OCI-LY1 (cell line): Measurements from ENCODE around the gene MAGI1.

ENCODE experiments used
- H2AFZ ChIP-seq: fragments of 200-600 bp; sonication (generic), shearing (Covaris generic); 2 replicates; pipeline ENCODE4 v1.6.0; 2014; ENCODE audit warnings: antibody characterized with exemption, mild to moderate bottlenecking, low read length
- H3F3A ChIP-seq: fragments of 200-600 bp; sonication (generic), shearing (Covaris generic); 2 replicates; pipeline ENCODE4 v1.6.0; 2014; ENCODE audit warnings: mild to moderate bottlenecking, antibody characterized with exemption, low read length, moderate library complexity; ENCODE audit not compliant: insufficient read depth
- H3K27ac ChIP-seq: fragments of 200-600 bp; sonication (generic); 2 replicates; pipeline ENCODE4 v1.5.1; 2014; ENCODE audit warnings: low read length, mixed run types, mild to moderate bottlenecking, low read depth; ENCODE audit not compliant: poor library complexity, severe bottlenecking
- H3K27me3 ChIP-seq: fragments of 200-600 bp; sonication (generic); 2 replicates; pipeline ENCODE4 v1.6.0; 2014; ENCODE audit warnings: antibody characterized with exemption, mild to moderate bottlenecking, low read length, moderate library complexity; ENCODE audit not compliant: insufficient read depth
- H3K36me3 ChIP-seq: fragments of 200-600 bp; sonication (generic); 2 replicates; pipeline ENCODE4 v1.6.1; 2014; ENCODE audit warnings: mild to moderate bottlenecking, antibody characterized with exemption, low read length, moderate library complexity, mixed read lengths; ENCODE audit not compliant: insufficient read depth
- H3K4me1 ChIP-seq: fragments of 200-600 bp; sonication (generic); 2 replicates; pipeline ENCODE4 v1.5.1; 2014; ENCODE audit warnings: mild to moderate bottlenecking, low read length, moderate library complexity; ENCODE audit not compliant: insufficient read depth, severe bottlenecking
- H3K4me2 ChIP-seq: fragments of 200-600 bp; sonication (generic), shearing (Covaris generic); 2 replicates; pipeline ENCODE4 v1.6.1; 2014; ENCODE audit warnings: low read length
- H3K4me3 ChIP-seq: fragments of 200-600 bp; sonication (generic); 2 replicates; pipeline ENCODE4 v1.5.1; 2014; ENCODE audit warnings: low read length, low read depth, mild to moderate bottlenecking, mixed read lengths; ENCODE audit not compliant: poor library complexity, severe bottlenecking
- H3K79me2 ChIP-seq: fragments of 200-600 bp; shearing (Covaris generic); 2 replicates; pipeline ENCODE4 v1.6.1; 2016; ENCODE audit warnings: mixed run types, low read length, mixed read lengths; ENCODE audit not compliant: insufficient read depth
- H3K9ac ChIP-seq: fragments of 200-600 bp; sonication (generic), shearing (Covaris generic); 2 replicates; pipeline ENCODE4 v1.6.1; 2014; ENCODE audit warnings: mild to moderate bottlenecking, low read length, mixed read lengths
- H3K9me2 ChIP-seq: fragments of 200-600 bp; sonication (generic), shearing (Covaris generic); 2 replicates; pipeline ENCODE4 v1.6.1; 2014; ENCODE audit warnings: low read depth, mild to moderate bottlenecking, low read length, mixed read lengths
- H3K9me3 ChIP-seq: fragments of 200-600 bp; shearing (Covaris generic); 2 replicates; pipeline ENCODE4 v1.6.1; 2014; ENCODE audit warnings: low read length, mixed read lengths
- H4K20me1 ChIP-seq: fragments of 200-600 bp; sonication (generic), shearing (Covaris generic); 2 replicates; pipeline ENCODE4 v1.6.0; 2016; ENCODE audit warnings: mild to moderate bottlenecking, low read length; ENCODE audit not compliant: insufficient read depth
- CTCF ChIP-seq: fragments of 200-600 bp; sonication (generic), shearing (Covaris generic); IDR thresholded peaks from 2 replicates; pipeline ENCODE4 v1.5.1; 2017; ENCODE audit warnings: mild to moderate bottlenecking, antibody characterized with exemption, low read length, moderate library complexity, mixed read lengths
- EZH2 ChIP-seq: fragments of 200-600 bp; sonication (generic), shearing (Covaris generic); IDR thresholded peaks from 2 replicates; pipeline ENCODE4 v1.8.0; 2017; ENCODE audit warnings: borderline replicate concordance, mixed run types, mild to moderate bottlenecking, antibody characterized with exemption, low read length, moderate library complexity, mixed read lengths

Gene MAGI1

DNA sequence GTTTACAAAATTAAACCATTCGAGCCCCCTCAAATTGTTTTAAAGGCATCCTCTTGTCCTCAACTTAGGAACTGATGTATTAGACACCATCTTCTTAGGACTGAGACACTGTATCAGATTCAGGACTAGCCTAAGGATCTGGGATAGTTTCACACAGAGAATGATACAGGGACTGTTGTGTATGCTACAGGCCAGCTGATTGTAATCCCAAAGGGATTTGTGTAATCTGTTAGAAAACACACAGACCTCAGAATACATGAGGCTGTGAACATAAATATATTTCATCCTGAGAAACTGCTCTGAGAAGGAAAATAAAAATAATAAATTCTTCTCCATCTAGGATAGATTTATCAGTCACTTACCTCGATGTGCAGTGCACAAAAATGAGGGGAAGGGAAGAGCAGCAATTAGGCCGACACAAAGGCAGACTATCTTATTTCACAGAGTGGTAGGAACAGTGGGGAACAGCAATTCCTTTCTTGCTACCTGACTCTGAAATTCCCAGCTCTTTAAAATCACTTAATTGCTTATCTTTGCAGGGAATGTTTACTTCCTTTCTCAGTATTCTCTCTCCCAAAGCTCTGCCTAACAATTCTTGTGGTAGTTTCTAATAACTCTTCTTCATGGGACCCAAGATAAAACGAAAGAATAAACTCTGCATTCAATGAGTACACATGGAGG is 322.5 kb downstream of the MAGI1 start:
- Histone ChIP-seq H3F3A (no peaks in the 10 kb centered on the region), H3K9ac (no peak overlapping the region), H3K4me1 (no peaks in the 10 kb centered on the region), H3K4me3 (no peak overlapping the region), H2AFZ (no peak overlapping the region), H3K27ac (no peak overlapping the region), H3K36me3 (no peaks in the 10 kb centered on the region), H3K9me2 (no peaks in the 10 kb centered on the region), H3K9me3 (no peaks in the 10 kb centered on the region), H3K79me2 (no peaks in the 10 kb centered on the region), H3K27me3 (no peaks in the 10 kb centered on the region), H3K4me2 (no peak overlapping the region), H4K20me1 (no peaks in the 10 kb centered on the region)
- TF ChIP-seq CTCF (no peak), EZH2 (no peak)

DNA sequence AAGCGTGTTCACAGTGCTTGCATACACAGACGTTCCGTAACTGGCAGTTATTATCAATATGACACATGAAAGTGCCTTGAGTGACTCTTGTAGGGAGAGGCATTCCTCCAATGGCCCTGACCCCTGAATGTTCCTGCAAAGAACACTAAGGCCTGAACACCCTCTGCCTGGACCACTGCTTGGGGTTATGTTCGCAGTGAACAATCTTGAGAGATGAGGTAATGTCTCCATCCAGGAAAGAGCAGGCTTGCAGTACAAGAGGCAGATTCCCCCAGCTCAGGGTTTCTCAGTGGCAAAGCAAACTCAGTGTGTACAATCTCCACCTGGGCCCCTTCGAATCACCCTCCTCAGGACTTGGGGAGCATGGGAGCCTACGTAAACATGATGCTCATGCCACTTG is 324.6 kb downstream of the MAGI1 start:
- H3K9me3 ChIP-seq = no peaks in the 10 kb centered on the region
- no peak overlapping the region for H3K27ac ChIP-seq
- H3K79me2 ChIP-seq = no peaks in the 10 kb centered on the region
- H3K4me2 ChIP-seq = no peak overlapping the region
- H3F3A ChIP-seq = no peaks in the 10 kb centered on the region
- H3K9ac ChIP-seq = no peak overlapping the region
- no peaks in the 10 kb centered on the region for H3K27me3 ChIP-seq
- no peak for TF ChIP-seq CTCF
- no peak for TF ChIP-seq EZH2
- no peak overlapping the region for H2AFZ ChIP-seq
- no peaks in the 10 kb centered on the region for H3K4me1 ChIP-seq
- no peaks in the 10 kb centered on the region for H3K36me3 ChIP-seq
- no peaks in the 10 kb centered on the region for H4K20me1 ChIP-seq
- no peak overlapping the region for H3K4me3 ChIP-seq
- no peaks in the 10 kb centered on the region for H3K9me2 ChIP-seq

GRCh38 chr3:65713016-65713415 is 325.7 kb downstream of the MAGI1 start:
- no peak for TF ChIP-seq EZH2
- TF ChIP-seq CTCF = no peak
- H3K4me3 ChIP-seq = no peak overlapping the region
- H3K4me1 ChIP-seq = no peaks in the 10 kb centered on the region
- no peak overlapping the region for H2AFZ ChIP-seq
- no peaks in the 10 kb centered on the region for H3K79me2 ChIP-seq
- H4K20me1 ChIP-seq = no peaks in the 10 kb centered on the region
- H3K9me3 ChIP-seq = no peaks in the 10 kb centered on the region
- no peak overlapping the region for H3K9ac ChIP-seq
- H3K9me2 ChIP-seq = no peaks in the 10 kb centered on the region
- no peaks in the 10 kb centered on the region for H3F3A ChIP-seq
- no peak overlapping the region for H3K27ac ChIP-seq
- no peak overlapping the region for H3K4me2 ChIP-seq
- H3K27me3 ChIP-seq = no peaks in the 10 kb centered on the region
- no peaks in the 10 kb centered on the region for H3K36me3 ChIP-seq
